HCT116 (cell line): ENCODE data around the gene SFXN5. TPM values are rescaled to one million over a fixed set of nuclear protein-coding genes. Genes with fewer than 3 reads are reported as not detected.

Experiments
- ATAC-seq: fragments of 200-7000 bp; cut with Tn5 transposase; 2 replicates; pipeline ENCODE4 v1.9.1; 2020; ENCODE audit warnings: mild to moderate bottlenecking, moderate library complexity
- BruUV-seq: library from RNA; stranded (reverse); fragments of 400-500 nt; replicated peaks from 2 replicates; lab custom pipeline; 2021; lab: Mats Ljungman, UMichigan
- CTCF ChIA-PET: fragments of 300-600 bp; sonication (Branson Sonifier 250); formaldehyde crosslinking; loops from one replicate; lab custom pipeline; 2021; ENCODE audit warnings: antibody characterized with exemption; lab: Charles Lee
- POLR2A ChIA-PET: fragments of 300-600, 350-600 bp; sonication (Branson Sonifier 250); formaldehyde crosslinking; loops from one replicate; lab custom pipeline; 2021; ENCODE audit warnings: antibody characterized with exemption; lab: Charles Lee
- RAD21 ChIA-PET, 2 experiments: fragments of 300-600 bp; sonication (Branson Sonifier 250); formaldehyde crosslinking; loops; one replicate each; lab custom pipeline; 2023; ENCODE audit warnings: low total read pairs in 2 of 2; ENCODE audit not compliant: uncharacterized antibody in 2 of 2, unreplicated experiment in 2 of 2, low non-redundant PET in 1 of 2; lab: Charles Lee
- DNase-seq: peaks from one replicate; pipeline ENCODE4 v3.0.0-alpha.2; 2010; ENCODE audit warnings: low read depth, low spot score
- H2AFZ ChIP-seq: fragments of 200-600 bp; shearing (Covaris generic), sonication (generic); 2 replicates; pipeline ENCODE4 v1.6.1; 2017; ENCODE audit warnings: low read depth, mixed run types, mixed read lengths, antibody characterized with exemption, low read length; ENCODE audit not compliant: poor library complexity, severe bottlenecking
- H3K27ac ChIP-seq: 2 replicates; pipeline ENCODE4 v1.5.1; 2012; ENCODE audit warnings: low read depth, low read length
- H3K27me3 ChIP-seq: fragments of 200-600 bp; sonication (generic); 2 replicates; pipeline ENCODE4 v1.6.1; 2016; ENCODE audit warnings: mixed run types, low read length, mixed read lengths; ENCODE audit not compliant: insufficient read depth
- H3K36me3 ChIP-seq, 2 experiments: fragments of 200-500 bp in 1 of 2; fragments of 200-600 bp in 1 of 2; sonication (Bioruptor generic) in 1 of 2; sonication (generic) in 1 of 2; 2 replicates each; pipeline versions ENCODE4 v1.5.1 to v1.6.1; 2014 to 2016; ENCODE audit warnings: low read length in 2 of 2, inconsistent platforms in 1 of 2, mixed read lengths in 1 of 2, mixed run types in 1 of 2; ENCODE audit not compliant: insufficient read depth in 2 of 2, control insufficient read depth in 1 of 2
- H3K4me1 ChIP-seq, 2 experiments: fragments of 200-600 bp in 1 of 2; sonication (generic) in 1 of 2; 2 replicates each; pipeline versions ENCODE4 v1.5.1 to v1.6.1; 2012 to 2017; ENCODE audit warnings: low read length in 2 of 2, inconsistent platforms in 1 of 2, mild to moderate bottlenecking in 1 of 2, mixed read lengths in 1 of 2, mixed run types in 1 of 2, moderate library complexity in 1 of 2; ENCODE audit not compliant: insufficient read depth in 2 of 2, control insufficient read depth in 1 of 2
- H3K4me2 ChIP-seq: fragments of 200-600 bp; sonication (generic); 2 replicates; pipeline ENCODE4 v1.6.1; 2017; ENCODE audit warnings: mixed run types, low read length, mixed read lengths
- H3K4me3 ChIP-seq, 2 experiments: fragments of 200-600 bp in 1 of 2; sonication (generic) in 1 of 2; replicated peaks in 1 of 2; 2 replicates each; pipeline ENCODE4 v1.5.1; 2011 to 2016; ENCODE audit warnings: low read length in 2 of 2, control low read depth in 1 of 2, low read depth in 1 of 2, mild to moderate bottlenecking in 1 of 2, mixed read lengths in 1 of 2, mixed run types in 1 of 2
- H3K79me2 ChIP-seq: fragments of 200-600 bp; sonication (generic); 2 replicates; pipeline ENCODE4 v1.6.1; 2017; ENCODE audit warnings: mild to moderate bottlenecking, mixed run types, low read length, moderate library complexity, mixed read lengths; ENCODE audit not compliant: insufficient read depth
- H3K9ac ChIP-seq: fragments of 200-600 bp; sonication (generic); 2 replicates; pipeline ENCODE4 v1.6.1; 2016; ENCODE audit warnings: low read length, mixed read lengths
- H3K9me2 ChIP-seq: fragments of 200-600 bp; sonication (generic), shearing (Covaris generic); 2 replicates; pipeline ENCODE4 v1.6.1; 2017; ENCODE audit warnings: mixed run types, mild to moderate bottlenecking, moderate library complexity; ENCODE audit not compliant: insufficient read depth
- H3K9me3 ChIP-seq, 2 experiments: fragments of 200-500 bp in 1 of 2; fragments of 200-600 bp in 1 of 2; sonication (Bioruptor generic) in 1 of 2; sonication (generic) in 1 of 2; 2 replicates each; pipeline ENCODE4 v1.6.1; 2014 to 2017; ENCODE audit warnings: low read length in 2 of 2, mixed read lengths in 2 of 2, inconsistent platforms in 1 of 2, low read depth in 1 of 2, mild to moderate bottlenecking in 1 of 2, mixed run types in 1 of 2, moderate library complexity in 1 of 2; ENCODE audit not compliant: control insufficient read depth in 1 of 2, insufficient read depth in 1 of 2
- H4K20me1 ChIP-seq: fragments of 200-600 bp; sonication (generic), shearing (Covaris generic); 2 replicates; pipeline ENCODE4 v1.6.1; 2017; ENCODE audit warnings: mixed run types, mild to moderate bottlenecking, moderate library complexity; ENCODE audit not compliant: insufficient read depth
- CEBPB ChIP-seq: IDR thresholded peaks from 2 replicates; pipeline ENCODE4 v1.6.1; 2012; ENCODE audit warnings: low read depth
- EGR1 ChIP-seq: IDR thresholded peaks from 2 replicates; pipeline ENCODE4 v1.6.1; 2012; ENCODE audit warnings: low read depth
- POLR2A ChIP-seq: IDR thresholded peaks from 2 replicates; pipeline ENCODE4 v1.7.0; 2011; ENCODE audit warnings: borderline replicate concordance; ENCODE audit not compliant: insufficient read depth, insufficient read length; ENCODE audit errors: extremely low read depth
- POLR2AphosphoS5 ChIP-seq: IDR thresholded peaks from 2 replicates; pipeline ENCODE4 v1.6.1; 2011; ENCODE audit warnings: mild to moderate bottlenecking, low read depth, low read length, moderate library complexity
- REST ChIP-seq: IDR thresholded peaks from 2 replicates; pipeline ENCODE4 v1.6.1; 2012; ENCODE audit warnings: low read depth
- ZFX ChIP-seq: fragments of 450-650 bp; IDR thresholded peaks from 2 replicates; pipeline ENCODE4 v1.6.1; 2017
- intact Hi-C: fragments of 100-400 bp; cut with micrococcal nuclease; formaldehyde crosslinking; loops from 2 replicates; pipeline ENCODE4 v1.10.0; 2022
- total RNA-seq: library from RNA; stranded (reverse); gene quantifications from one replicate; pipeline ENCODE4 v1.2.1, GENCODE V29; 2021; ENCODE audit not compliant: unreplicated experiment

Gene SFXN5
- total RNA-seq, 1 experiment from 2014 or later, result 10.0 TPM

GRCh38 chr2:73070643-73071359 lies 711 bp downstream of the SFXN5 start:
- BruUV-seq, result no TSS peak
- Histone ChIP-seq H3K4me1 (peaks cover 8 to 24% of the 10 kb centered on the region in 2 experiments), H3K27ac (peak overlapping the region; percentile 74), H3K4me2 (peak overlapping the region; percentile 94), H3K4me3 (peak overlapping the region; percentile 80 to 81), H3K79me2 (peaks cover 42% of the 10 kb centered on the region), H3K9ac (peak overlapping the region; percentile 86), H2AFZ (no peak overlapping the region), H4K20me1 (no peaks in the 10 kb centered on the region), H3K27me3 (no peaks in the 10 kb centered on the region), H3K36me3 (no peaks in the 10 kb centered on the region), H3K9me3 (no peaks in the 10 kb centered on the region), H3K9me2 (no peaks in the 10 kb centered on the region)
- intact Hi-C loops, result loop anchor here (2.0 to 5.0 kb wide), 2 partner anchors 78 to 178 kb away; no protein-coding TSS in a partner anchor
- TF ChIP-seq REST (no peak), CEBPB (no peak), POLR2AphosphoS5 (peak; percentile 45; the same call in 1 of the 2 replicates), EGR1 (peak; percentile 84), ZFX (peak; percentile 40; the same call in 1 of the 2 replicates), POLR2A (peak; percentile 23)
- ChIA-PET RAD21 (no interaction called here), CTCF (interaction anchor here (0.8 to 1.0 kb wide), 2 partner anchors 142 to 178 kb away, joined by 3 read pairs; no protein-coding TSS in a partner anchor), POLR2A (no interaction called here)
- DNase-seq (no peak), ATAC-seq (peak; percentile 48)
